HUES48 (cell line): ENCODE measurements around the gene CSNK1G1.
A peak's percentile ranks its signal among the peaks of the same experiment; 100 is the strongest.
"Not testable (repeated sequence)": the region's sequence is repeated elsewhere in the genome, so short reads cannot be mapped to it uniquely, and the experiment has no call there.

Experiments used
- H3K27ac ChIP-seq: one replicate; pipeline ENCODE4 v1.7.0; 2013; ENCODE audit warnings: low read depth, low read length, inconsistent platforms
- H3K27me3 ChIP-seq: 2 replicates; pipeline ENCODE4 v1.6.1; 2013; ENCODE audit warnings: mild to moderate bottlenecking, low read length; ENCODE audit not compliant: control insufficient read depth, insufficient read depth
- H3K36me3 ChIP-seq: 2 replicates; pipeline ENCODE4 v1.6.1; 2013; ENCODE audit warnings: low read length; ENCODE audit not compliant: control insufficient read depth, insufficient read depth
- H3K4me1 ChIP-seq: 2 replicates; pipeline ENCODE4 v1.6.1; 2013; ENCODE audit warnings: mild to moderate bottlenecking, low read length; ENCODE audit not compliant: control insufficient read depth, insufficient read depth
- H3K4me3 ChIP-seq: 2 replicates; pipeline ENCODE4 v1.5.1; 2013; ENCODE audit warnings: mild to moderate bottlenecking, low read depth, low read length
- H3K9ac ChIP-seq: 2 replicates; pipeline ENCODE4 v1.6.1; 2013; ENCODE audit warnings: mild to moderate bottlenecking, low read depth, low read length, moderate library complexity
- H3K9me3 ChIP-seq: 2 replicates; pipeline ENCODE4 v1.6.1; 2013; ENCODE audit warnings: low read length; ENCODE audit not compliant: control insufficient read depth, insufficient read depth

Gene CSNK1G1

GRCh38 chr15:64333516-64333915, 22.5 kb downstream of the CSNK1G1 start:
- Histone ChIP-seq H3K27ac (no peak overlapping the region), H3K4me3 (no peak overlapping the region), H3K9ac (no peak overlapping the region), H3K36me3 (no peaks in the 10 kb centered on the region; the same call in 1 of the 2 replicates), H3K27me3 (no peaks in the 10 kb centered on the region), H3K4me1 (0 out of 2 replicates have a peak, but pooled peaks cover 2% of the 10 kb centered on the region), H3K9me3 (peaks cover 3% of the 10 kb centered on the region; the same call in 1 of the 2 replicates)

GRCh38 chr15:64331668-64332067, 24.3 kb downstream of the CSNK1G1 start:
- not testable (repeated sequence) for H3K9ac ChIP-seq, H3K27ac ChIP-seq, H3K4me1 ChIP-seq, H3K27me3 ChIP-seq, H3K4me3 ChIP-seq, H3K9me3 ChIP-seq, H3K36me3 ChIP-seq

DNA sequence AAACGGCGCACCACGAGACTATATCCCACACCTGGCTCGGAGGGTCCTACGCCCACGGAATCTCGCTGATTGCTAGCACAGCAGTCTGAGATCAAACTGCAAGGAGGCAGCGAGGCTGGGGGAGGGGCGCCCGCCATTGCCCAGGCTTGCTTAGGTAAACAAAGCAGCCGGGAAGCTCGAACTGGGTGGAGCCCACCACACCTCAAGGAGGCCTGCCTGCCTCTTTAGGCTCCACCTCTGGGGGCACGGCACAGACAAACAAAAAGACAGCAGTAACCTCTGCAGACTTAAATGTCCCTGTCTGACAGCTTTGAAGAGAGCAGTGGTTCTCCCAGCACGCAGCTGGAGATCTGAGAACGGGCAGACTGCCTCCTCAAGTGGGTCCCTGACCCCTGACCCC, 29.0 kb downstream of the CSNK1G1 start:
- H3K9me3 ChIP-seq, H3K27me3 ChIP-seq, H3K27ac ChIP-seq, H3K36me3 ChIP-seq, H3K4me1 ChIP-seq, H3K4me3 ChIP-seq, H3K9ac ChIP-seq: not testable (repeated sequence)

- not testable (repeated sequence) for H3K9ac ChIP-seq, H3K4me1 ChIP-seq, H3K9me3 ChIP-seq, H3K27ac ChIP-seq, H3K36me3 ChIP-seq, H3K27me3 ChIP-seq
- peak overlapping the region; percentile 52 for H3K4me3 ChIP-seq
Measured at GRCh38 chr15:64326458-64326857, 29.5 kb downstream of the CSNK1G1 start.

DNA sequence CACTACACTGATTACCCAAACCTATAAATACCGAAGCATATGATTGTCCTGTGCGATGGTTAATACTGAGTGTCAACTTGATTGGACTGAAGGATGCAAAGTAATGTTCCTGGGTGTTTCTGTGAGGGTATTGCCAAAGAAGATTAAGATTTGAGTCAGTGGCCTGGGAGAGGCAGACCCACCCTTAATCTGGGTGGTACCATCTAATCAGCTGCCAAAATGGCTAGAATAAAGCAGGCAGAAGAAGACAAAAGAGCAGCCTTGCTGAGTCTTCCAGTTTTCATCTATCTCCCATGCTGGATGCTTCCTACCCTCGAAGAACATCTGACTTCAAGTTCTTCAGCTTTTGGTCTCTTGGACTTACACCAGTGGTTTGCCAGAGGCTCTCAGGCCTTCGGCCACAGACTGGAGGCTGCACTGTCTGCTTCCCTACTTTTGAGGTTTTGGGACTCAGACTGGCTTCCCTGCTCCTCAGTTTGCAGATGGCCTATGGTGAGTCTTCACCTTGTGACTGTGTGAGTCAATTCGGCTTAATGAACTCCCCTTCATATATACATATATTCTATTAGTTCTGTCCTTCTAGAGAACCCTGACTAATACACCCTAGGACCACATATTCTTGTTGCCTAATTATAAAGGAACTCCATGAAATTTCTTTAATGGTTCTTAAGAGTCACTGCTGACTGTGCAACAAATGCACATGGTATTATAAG, 31.7 kb downstream of the CSNK1G1 start:
- Histone ChIP-seq H3K4me3 (no peak overlapping the region), H3K9me3 (no peaks in the 10 kb centered on the region), H3K4me1 (no peaks in the 10 kb centered on the region)

DNA sequence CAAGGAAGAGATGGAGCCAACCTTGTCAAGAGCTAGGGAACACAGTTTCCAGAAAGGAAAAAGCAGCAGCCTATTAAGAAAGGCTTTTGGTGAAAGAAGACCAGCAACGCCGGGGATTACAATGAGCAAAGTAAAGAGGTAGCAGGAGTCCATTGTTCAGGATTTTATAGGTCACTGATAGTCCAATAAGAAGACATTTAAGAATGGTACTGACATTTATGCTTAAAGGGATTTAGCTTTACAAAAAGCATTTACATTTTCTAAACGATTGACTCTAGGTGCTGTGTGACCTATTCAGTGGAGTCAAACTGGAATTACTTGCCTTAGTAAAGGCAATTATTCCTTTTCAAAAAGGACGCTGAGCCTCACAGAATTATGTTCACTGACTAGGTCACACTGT, 40.8 kb downstream of the CSNK1G1 start:
- H3K9ac ChIP-seq: no peak overlapping the region
- H3K36me3 ChIP-seq: no peaks in the 10 kb centered on the region
- no peak overlapping the region for H3K4me3 ChIP-seq
- H3K27ac ChIP-seq: no peak overlapping the region
- H3K4me1 ChIP-seq: peaks cover 5% of the 10 kb centered on the region; the same call in 1 of the 2 replicates
- no peaks in the 10 kb centered on the region for H3K27me3 ChIP-seq
- H3K9me3 ChIP-seq: no peaks in the 10 kb centered on the region

More for the DNA sequence above, 31.7 kb downstream of the CSNK1G1 start:
- Histone ChIP-seq H3K36me3 (no peaks in the 10 kb centered on the region), H3K27me3 (no peaks in the 10 kb centered on the region), H3K27ac (no peak overlapping the region), H3K9ac (no peak overlapping the region)

DNA sequence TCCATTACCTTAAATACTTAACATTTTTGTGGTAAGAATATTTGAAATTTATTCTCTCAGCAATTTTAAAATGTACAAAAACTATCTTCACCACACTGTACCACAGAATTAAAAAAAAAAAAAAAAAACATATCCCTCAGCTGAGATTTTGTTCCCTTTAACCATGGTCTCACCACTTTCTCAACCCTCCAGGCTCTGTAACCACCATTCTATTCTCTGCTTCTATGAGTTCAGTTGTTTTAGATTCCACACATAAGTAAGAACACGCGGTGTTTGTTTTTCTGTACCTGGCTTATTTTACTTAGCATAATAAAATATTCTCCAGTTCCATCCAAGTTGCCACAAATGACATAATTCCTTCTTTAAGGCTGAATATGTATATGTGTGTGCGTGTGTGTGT, 41.5 kb downstream of the CSNK1G1 start:
- H3K4me3 ChIP-seq: no peak overlapping the region
- H3K27me3 ChIP-seq: no peaks in the 10 kb centered on the region
- no peak overlapping the region for H3K27ac ChIP-seq
- peaks cover 5% of the 10 kb centered on the region; the same call in 1 of the 2 replicates for H3K4me1 ChIP-seq
- H3K36me3 ChIP-seq: no peaks in the 10 kb centered on the region
- no peaks in the 10 kb centered on the region for H3K9me3 ChIP-seq
- H3K9ac ChIP-seq: no peak overlapping the region

GRCh38 chr15:64311566-64311965, 44.4 kb downstream of the CSNK1G1 start:
- Histone ChIP-seq H3K4me1 (peaks cover 5% of the 10 kb centered on the region; the same call in 1 of the 2 replicates), H3K27ac (no peak overlapping the region), H3K4me3 (no peak overlapping the region), H3K36me3 (no peaks in the 10 kb centered on the region), H3K27me3 (no peaks in the 10 kb centered on the region), H3K9ac (no peak overlapping the region), H3K9me3 (no peaks in the 10 kb centered on the region)

DNA sequence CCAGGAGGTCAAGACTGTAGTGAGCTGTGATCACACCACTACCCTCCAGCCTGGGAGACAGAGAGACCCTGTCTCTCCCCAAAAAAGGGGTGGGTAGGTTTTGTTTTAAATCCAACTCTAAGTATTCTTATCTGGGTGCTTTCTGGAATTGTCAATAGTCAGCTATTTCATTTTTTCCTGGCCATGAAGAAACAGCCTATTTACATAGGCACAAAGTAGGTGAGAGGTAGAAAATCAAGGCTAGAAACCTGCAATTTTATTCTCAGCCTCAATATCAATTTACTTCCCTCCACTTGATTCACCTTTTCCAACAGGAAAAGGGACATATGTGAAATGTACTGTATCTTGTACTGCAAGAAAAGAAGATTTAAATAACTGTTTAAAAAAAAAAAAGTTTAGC, 45.9 kb downstream of the CSNK1G1 start:
- H3K9ac ChIP-seq: no peak overlapping the region
- no peak overlapping the region for H3K27ac ChIP-seq
- no peaks in the 10 kb centered on the region for H3K9me3 ChIP-seq
- no peaks in the 10 kb centered on the region for H3K27me3 ChIP-seq
- H3K4me1 ChIP-seq: peaks cover 8% of the 10 kb centered on the region
- H3K4me3 ChIP-seq: no peak overlapping the region
- no peaks in the 10 kb centered on the region for H3K36me3 ChIP-seq

DNA sequence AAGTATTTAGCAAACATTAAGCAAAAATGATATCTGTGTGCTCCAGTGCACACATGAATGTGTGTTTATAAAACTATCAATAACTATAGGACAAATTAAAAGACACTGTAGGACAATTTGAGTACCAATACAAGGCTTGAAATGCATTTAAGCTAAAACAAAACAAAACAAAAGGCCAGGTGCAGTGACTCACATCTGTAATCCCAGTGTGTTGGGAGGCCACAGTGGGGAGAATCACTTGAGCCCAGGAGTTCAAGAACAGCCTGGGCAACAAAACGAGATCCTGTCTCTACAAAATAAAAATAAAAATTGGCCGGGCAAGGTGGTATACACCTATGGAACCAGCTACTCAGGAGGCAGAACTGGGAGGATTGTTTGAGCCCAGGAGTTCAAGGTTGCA, 50.7 kb downstream of the CSNK1G1 start:
- peaks cover 4% of the 10 kb centered on the region for H3K36me3 ChIP-seq
- no peaks in the 10 kb centered on the region for H3K27me3 ChIP-seq
- H3K27ac ChIP-seq: peak overlapping the region; percentile 89
- no peak overlapping the region for H3K9ac ChIP-seq
- H3K9me3 ChIP-seq: no peaks in the 10 kb centered on the region
- peaks cover 16% of the 10 kb centered on the region for H3K4me1 ChIP-seq
- no peak overlapping the region for H3K4me3 ChIP-seq

GRCh38 chr15:64289550-64289949, 66.4 kb downstream of the CSNK1G1 start:
- H3K4me3 ChIP-seq: no peak overlapping the region
- peaks cover 6% of the 10 kb centered on the region for H3K4me1 ChIP-seq
- H3K9me3 ChIP-seq: no peaks in the 10 kb centered on the region
- no peaks in the 10 kb centered on the region for H3K27me3 ChIP-seq
- no peak overlapping the region for H3K9ac ChIP-seq
- H3K27ac ChIP-seq: no peak overlapping the region
- H3K36me3 ChIP-seq: no peaks in the 10 kb centered on the region
